ENCODE data around the gene CST11. TPM values are rescaled to one million over a fixed set of nuclear protein-coding genes. Genes with fewer than 3 reads are reported as not detected.

Gene CST11
- total and polyA plus RNA-seq, 9 of the 15 experiments (the other 6 are each of a cell fraction or from before 2014, with no cell fraction given): not detected

DNA sequence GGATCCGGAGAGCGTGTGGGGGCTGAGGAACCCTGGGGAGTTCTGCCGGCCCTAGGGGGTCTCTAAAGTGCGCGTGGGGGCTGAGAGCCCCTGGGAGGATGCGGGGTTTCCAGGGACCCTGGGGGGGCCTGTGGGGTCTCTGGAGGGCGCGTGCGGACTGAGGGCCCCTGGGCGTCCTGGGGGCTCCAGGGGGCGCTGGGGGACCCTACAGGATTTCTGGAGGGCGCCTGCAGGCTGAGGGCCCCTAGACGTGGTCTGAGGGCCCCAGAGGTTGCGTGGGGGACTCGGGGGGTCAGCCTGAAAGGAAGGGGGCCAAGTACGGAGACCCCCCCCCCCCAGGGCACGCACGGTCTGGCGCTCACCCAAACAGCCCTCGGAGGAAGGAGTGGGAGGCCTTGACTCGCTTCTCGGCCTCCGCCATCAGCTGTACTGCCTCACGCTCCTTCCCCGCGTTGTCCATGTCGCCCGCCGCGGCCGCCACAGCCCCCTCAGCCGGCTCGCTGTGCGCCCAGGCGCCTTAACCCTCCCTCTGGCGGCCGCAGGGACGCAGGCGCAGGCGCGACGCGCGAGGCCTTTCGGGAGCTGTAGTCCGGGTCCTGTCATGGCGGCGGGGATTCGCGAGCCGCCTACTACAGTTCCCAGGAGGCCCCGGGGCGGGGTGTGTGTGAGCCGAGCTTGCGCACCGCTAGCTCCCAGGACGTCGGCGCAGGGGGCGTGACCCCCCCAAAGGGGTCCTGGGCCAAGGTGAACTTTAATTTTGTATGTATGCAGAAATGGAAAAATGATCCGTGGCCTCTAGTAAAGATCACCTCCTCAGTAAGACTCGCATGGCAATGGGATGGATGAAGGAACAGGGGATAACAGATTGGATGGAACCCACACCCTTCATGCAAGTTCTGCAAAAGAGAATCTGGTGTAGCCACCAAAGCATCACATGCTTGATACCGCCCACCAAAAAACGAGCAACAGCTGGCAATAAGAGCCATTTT lies 31.4 kb downstream of the CST11 start, which contains the start of gene NAPB (continued):
- TF ChIP-seq ZNF232 (CRISPR knock-in tag; IDR thresholded peaks at IDR 0.05) (no peak), TCFL5 (CRISPR knock-in tag; conservative IDR thresholded peaks at IDR 0.05) (no peak), ZFX (CRISPR knock-in tag; IDR thresholded peaks at IDR 0.05) (peak; percentile 64), PHF8 (IDR thresholded peaks at IDR 0.05; ENCODE audit: borderline replicate concordance, low read length) (peak; percentile 82; the same call in 1 of the 2 replicates), SMARCA5 (IDR thresholded peaks at IDR 0.05) (no peak), SIN3A (IDR thresholded peaks at IDR 0.05; ENCODE audit: borderline replicate concordance in 2 of 2, control insufficient read depth in 1 of 2, low read depth in 2 of 2, low read length in 2 of 2) (peak in 1 of 2 experiments; percentile 17; a peak in 1 of 4 replicates), NR2C2 (CRISPR knock-in tag; IDR thresholded peaks at IDR 0.05) (no peak), NR2C2 (tag; IDR thresholded peaks at IDR 0.05) (peak; percentile 74), MAZ (CRISPR knock-in tag; conservative IDR thresholded peaks at IDR 0.05 in 1 of 2, IDR thresholded peaks at IDR 0.05 in 1 of 2) (peak in 1 of 2 experiments; percentile 55; a peak in 2 of 4 replicates), TFAM (CRISPR knock-in tag; conservative IDR thresholded peaks at IDR 0.05) (no peak), CCNT2 (IDR thresholded peaks at IDR 0.05; ENCODE audit: borderline replicate concordance, extremely low read depth, insufficient read length, low read depth, low read length) (peak; percentile 54), NFXL1 (CRISPR knock-in tag; IDR thresholded peaks at IDR 0.05) (no peak), L3MBTL2 (IDR thresholded peaks at IDR 0.05) (peak; percentile 14; the same call in 1 of the 2 replicates), BCL6 (CRISPR knock-in tag; IDR thresholded peaks at IDR 0.05) (no peak)
- TF ChIP-seq, protein P1, sequence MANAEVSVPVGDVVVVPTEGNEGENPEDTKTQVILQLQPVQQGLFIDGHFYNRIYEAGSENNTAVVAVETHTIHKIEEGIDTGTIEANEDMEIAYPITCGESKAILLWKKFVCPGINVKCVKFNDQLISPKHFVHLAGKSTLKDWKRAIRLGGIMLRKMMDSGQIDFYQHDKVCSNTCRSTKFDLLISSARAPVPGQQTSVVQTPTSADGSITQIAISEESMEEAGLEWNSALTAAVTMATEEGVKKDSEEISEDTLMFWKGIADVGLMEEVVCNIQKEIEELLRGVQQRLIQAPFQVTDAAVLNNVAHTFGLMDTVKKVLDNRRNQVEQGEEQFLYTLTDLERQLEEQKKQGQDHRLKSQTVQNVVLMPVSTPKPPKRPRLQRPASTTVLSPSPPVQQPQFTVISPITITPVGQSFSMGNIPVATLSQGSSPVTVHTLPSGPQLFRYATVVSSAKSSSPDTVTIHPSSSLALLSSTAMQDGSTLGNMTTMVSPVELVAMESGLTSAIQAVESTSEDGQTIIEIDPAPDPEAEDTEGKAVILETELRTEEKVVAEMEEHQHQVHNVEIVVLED (CRISPR knock-in tag; IDR thresholded peaks at IDR 0.05): peak; percentile 80
- TF ChIP-seq, protein P2, sequence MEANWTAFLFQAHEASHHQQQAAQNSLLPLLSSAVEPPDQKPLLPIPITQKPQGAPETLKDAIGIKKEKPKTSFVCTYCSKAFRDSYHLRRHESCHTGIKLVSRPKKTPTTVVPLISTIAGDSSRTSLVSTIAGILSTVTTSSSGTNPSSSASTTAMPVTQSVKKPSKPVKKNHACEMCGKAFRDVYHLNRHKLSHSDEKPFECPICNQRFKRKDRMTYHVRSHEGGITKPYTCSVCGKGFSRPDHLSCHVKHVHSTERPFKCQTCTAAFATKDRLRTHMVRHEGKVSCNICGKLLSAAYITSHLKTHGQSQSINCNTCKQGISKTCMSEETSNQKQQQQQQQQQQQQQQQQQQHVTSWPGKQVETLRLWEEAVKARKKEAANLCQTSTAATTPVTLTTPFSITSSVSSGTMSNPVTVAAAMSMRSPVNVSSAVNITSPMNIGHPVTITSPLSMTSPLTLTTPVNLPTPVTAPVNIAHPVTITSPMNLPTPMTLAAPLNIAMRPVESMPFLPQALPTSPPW (CRISPR knock-in tag; IDR thresholded peaks at IDR 0.05): peak; percentile 81
- TF ChIP-seq, protein P3, sequence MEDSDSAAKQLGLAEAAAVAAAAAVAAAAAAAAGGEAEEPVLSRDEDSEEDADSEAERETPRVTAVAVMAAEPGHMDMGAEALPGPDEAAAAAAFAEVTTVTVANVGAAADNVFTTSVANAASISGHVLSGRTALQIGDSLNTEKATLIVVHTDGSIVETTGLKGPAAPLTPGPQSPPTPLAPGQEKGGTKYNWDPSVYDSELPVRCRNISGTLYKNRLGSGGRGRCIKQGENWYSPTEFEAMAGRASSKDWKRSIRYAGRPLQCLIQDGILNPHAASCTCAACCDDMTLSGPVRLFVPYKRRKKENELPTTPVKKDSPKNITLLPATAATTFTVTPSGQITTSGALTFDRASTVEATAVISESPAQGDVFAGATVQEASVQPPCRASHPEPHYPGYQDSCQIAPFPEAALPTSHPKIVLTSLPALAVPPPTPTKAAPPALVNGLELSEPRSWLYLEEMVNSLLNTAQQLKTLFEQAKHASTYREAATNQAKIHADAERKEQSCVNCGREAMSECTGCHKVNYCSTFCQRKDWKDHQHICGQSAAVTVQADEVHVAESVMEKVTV (CRISPR knock-in tag; IDR thresholded peaks at IDR 0.05): no peak
- TF ChIP-seq, protein P4, sequence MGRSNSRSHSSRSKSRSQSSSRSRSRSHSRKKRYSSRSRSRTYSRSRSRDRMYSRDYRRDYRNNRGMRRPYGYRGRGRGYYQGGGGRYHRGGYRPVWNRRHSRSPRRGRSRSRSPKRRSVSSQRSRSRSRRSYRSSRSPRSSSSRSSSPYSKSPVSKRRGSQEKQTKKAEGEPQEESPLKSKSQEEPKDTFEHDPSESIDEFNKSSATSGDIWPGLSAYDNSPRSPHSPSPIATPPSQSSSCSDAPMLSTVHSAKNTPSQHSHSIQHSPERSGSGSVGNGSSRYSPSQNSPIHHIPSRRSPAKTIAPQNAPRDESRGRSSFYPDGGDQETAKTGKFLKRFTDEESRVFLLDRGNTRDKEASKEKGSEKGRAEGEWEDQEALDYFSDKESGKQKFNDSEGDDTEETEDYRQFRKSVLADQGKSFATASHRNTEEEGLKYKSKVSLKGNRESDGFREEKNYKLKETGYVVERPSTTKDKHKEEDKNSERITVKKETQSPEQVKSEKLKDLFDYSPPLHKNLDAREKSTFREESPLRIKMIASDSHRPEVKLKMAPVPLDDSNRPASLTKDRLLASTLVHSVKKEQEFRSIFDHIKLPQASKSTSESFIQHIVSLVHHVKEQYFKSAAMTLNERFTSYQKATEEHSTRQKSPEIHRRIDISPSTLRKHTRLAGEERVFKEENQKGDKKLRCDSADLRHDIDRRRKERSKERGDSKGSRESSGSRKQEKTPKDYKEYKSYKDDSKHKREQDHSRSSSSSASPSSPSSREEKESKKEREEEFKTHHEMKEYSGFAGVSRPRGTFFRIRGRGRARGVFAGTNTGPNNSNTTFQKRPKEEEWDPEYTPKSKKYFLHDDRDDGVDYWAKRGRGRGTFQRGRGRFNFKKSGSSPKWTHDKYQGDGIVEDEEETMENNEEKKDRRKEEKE (IDR thresholded peaks at IDR 0.05; ENCODE audit: borderline replicate concordance in 1 of 2, control insufficient read depth in 1 of 2, low read depth in 2 of 2, low read length in 1 of 2): no peak
